HG03039 (cell line): ENCODE data around the gene ARFIP1.
"Not testable (repeated sequence)": the region's sequence is repeated elsewhere in the genome, so short reads cannot be mapped to it uniquely, and the experiment has no call there.

ENCODE experiments used
- ATAC-seq: cut with Tn5 transposase; IDR thresholded peaks from one replicate; pipeline ENCODE4 v1.9.1; 2021; ENCODE audit warnings: mild to moderate bottlenecking, moderate library complexity; ENCODE audit not compliant: unreplicated experiment

The ARFIP1 gene

GRCh38 chr4:152785639-152786615 lies 6.2 kb downstream of the ARFIP1 start:
- ATAC-seq = no peak

DNA sequence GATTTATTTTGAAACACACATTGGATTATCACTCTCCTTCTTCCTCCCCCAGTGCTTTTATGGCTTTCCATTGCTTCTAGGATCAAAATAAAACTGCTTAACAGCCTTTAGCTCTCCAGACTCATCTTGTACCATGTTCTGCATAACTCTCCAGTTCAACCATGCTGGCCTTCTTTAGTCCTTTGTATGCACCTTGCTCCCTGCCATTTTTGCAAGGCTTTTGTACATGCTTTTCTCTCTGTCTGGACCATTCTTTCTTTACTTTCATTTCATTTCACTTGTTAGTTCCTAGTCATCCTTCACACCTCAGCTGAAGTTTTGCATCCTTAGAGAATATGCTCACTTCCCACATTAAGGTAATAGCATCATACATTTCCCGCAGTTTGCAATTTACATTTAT lies 6.9 kb downstream of the ARFIP1 start:
- ATAC-seq = no peak

DNA sequence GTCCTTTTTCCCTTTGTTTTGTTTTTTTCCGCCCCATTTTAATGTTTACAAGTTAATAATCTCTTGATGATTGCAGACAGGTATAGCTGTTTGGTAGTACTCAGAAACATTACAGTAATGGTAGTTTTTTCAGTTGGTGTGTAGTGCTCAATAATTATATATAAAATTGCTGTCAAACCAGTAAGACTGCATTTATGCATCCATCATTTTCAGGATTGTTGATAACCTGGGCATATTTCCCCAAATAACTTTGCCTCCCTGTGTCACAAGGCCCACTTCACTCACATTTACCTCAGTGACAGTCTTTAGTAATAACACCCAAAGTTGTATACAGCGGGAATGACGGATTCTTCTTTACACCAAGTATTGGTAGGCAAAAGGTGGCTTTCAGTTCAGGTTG lies 16.1 kb downstream of the ARFIP1 start:
- ATAC-seq = no peak

GRCh38 chr4:152803541-152803940 lies 23.8 kb downstream of the ARFIP1 start:
- ATAC-seq = no peak

- ATAC-seq = no peak
Observed at GRCh38 chr4:152805071-152805650, 25.4 kb downstream of the ARFIP1 start.

DNA sequence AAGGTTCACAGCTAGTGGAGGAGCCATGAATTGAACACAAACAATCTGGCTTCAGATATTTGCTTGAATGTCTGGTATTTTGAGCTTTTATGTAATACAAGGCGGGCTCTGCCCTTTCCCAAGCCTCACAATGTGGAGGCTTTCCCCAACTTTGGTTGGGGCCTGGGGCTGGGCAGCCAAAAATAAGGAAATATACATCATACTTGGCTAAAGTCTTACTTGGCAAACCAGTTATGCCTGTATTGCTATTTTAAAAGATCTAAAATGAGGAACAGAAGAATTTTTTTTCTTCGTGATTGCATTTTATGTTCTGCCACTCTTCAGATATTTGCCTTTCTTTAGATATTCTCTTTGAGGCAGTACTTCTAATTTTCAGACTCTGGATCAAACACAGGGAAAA lies 26.1 kb downstream of the ARFIP1 start:
- no peak for ATAC-seq

DNA sequence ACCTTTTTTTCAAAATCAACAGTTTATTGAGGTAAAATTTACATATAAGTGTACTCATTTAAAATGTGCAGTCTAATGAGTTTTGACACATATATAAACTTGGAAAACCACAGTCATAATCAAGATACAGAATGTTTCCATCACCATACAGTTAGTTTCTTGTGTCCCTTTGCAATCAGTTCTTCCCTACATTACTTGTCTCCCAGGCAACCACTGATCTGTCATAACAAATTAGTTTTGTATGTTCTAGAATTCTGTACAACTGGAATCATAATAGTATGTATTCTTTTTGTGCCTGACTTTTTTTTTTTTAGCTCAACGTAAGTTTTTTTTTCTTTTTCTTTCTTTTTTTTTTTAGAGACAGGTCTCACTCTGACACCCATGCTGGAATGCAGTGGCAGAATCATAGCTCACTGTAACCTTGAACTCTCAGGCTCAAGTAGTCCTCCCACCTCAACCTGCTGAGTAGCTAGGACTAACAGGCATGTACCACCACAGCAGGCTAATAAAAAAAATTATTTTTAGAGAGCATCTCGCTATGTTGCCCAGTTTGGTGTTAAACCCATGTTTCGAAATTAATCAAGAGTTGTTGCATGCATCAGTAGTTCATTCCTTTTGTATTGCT lies 26.9 kb downstream of the ARFIP1 start:
- ATAC-seq = no peak

DNA sequence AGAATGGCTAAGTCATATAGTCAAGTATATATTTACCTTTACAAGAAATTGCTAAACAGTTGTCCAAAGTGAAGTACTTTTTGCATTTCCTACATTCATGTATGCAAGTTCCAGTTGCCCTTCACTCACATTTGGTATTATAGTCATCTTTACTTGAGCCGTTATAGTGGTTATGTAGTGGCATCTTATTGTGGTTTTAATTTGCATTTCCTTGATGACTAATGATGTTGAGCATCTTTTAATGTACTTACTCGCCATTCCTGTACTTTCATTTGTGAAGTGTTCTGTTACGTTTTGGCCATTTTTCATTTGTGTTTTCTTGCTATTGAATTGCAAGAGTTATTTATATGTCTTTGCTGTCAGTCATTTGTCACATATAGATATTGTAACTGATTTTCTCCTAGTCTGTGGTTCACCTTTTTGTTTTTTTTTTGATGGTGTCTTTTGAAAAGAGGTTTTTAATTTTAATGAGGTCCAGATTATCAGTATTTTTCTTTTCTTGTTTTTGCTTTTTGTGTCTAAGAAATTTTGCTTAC lies 27.6 kb downstream of the ARFIP1 start:
- no peak for ATAC-seq

DNA sequence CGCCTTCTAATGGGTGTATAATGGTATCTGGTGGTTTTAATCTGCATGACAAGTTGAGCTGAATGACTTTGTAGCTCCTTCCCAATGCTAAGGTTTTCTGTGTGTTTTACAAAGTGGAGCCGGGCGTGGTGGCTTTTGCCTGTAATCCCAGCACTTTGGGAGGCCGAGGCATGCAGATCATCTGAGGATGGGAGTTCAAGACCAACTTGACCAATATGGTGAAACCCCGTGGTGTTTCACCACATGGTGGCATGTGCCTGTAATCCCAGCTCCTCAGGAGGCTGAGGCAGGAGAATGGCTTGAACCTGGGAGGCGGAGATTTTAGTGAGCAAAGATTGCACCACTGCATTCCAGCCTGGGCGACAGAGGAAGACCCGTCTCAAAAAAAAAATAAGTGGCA lies 28.9 kb downstream of the ARFIP1 start:
- ATAC-seq = no peak

DNA sequence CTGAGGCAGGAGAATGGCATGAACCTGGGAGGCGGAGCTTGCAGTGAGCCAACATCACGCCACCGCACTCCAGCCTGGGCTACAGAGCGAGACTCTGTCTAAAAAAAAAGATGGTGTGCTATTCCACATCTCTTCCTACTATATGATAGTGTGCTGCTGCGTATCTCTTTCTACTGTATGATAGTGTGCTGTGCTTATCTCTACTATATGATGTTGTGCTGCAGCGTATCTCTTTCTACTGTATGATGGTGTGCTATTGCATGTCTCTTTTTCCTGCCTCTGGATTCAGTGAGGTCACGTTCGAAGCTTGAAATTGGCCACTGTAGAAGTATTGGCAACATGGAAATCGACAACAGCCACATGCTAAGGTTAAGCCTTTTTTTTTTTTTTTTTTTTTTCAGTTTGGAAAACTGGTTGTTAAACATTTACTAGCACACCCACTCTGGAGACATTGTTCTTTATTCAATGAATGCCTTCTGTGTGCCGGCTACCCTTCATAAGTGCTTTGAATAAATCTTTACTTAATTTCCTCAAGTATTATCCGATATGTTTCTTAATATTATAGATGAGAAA lies 31.0 kb downstream of the ARFIP1 start:
- ATAC-seq = no peak

- no peak for ATAC-seq
Observed at GRCh38 chr4:152815078-152815477, 35.3 kb downstream of the ARFIP1 start.

DNA sequence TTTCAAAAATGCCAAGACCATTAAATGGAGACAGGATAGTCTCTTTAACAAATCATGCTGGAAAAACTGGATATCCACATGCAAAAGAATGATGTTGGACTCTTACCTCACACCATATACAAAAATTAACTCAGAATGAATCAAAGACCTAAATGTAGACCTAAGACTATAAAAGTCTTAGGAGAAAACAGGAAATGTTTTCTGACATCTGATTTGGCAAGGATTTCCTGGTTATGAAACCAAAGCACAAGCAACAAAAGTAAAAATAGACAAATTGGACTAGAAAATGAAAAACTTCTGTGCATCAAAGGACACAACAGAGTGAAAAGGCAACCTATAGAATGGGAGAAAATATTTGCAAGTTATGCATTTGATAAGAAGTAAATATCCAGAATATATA lies 37.6 kb downstream of the ARFIP1 start:
- no peak for ATAC-seq

GRCh38 chr4:152819026-152819645 lies 39.4 kb downstream of the ARFIP1 start:
- ATAC-seq = no peak

- no peak for ATAC-seq
Observed at GRCh38 chr4:152820073-152820472, 40.3 kb downstream of the ARFIP1 start.

- no peak for ATAC-seq
Observed at GRCh38 chr4:152822323-152822722, 42.6 kb downstream of the ARFIP1 start.

DNA sequence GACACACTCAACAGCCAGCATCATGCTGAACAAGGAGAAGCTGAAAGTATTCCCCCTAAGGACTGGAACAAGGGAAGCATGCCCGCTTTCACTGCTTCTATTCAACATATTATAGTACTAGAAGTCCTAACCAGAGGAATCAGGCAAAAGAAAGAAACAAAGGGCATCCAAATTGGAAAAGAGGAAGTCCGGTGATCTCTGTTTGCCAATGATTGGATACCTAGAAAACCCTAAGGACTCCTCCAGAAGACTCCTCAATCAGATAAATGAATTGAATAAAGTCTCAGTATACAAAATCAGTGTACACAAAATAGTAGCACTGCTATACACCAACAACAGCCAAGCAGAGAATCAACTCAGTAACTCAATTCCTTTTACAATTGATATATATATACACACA lies 44.8 kb downstream of the ARFIP1 start:
- no peak for ATAC-seq

- no peak for ATAC-seq
Observed at GRCh38 chr4:152825336-152825735, 45.6 kb downstream of the ARFIP1 start.

DNA sequence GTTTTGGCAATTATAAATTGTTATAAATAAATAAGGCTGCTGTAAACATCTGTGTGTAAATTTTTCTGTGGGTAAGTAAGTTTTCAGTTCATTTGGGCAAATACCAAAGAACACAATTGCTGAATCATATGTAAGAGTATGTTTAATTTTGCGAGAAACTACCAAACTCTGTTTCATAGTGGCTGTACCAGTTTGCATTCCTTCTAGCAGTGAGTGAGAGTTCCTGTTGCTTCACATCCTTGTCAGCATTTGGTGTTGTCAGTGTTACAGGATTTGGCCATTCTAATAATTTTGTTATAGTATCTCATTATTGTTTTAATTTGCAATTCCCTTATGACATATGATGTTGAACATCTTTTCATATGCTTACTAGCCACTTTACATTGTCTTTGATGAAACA lies 48.4 kb downstream of the ARFIP1 start:
- no peak for ATAC-seq

GRCh38 chr4:152831416-152831815 lies 51.7 kb downstream of the ARFIP1 start:
- no peak for ATAC-seq

DNA sequence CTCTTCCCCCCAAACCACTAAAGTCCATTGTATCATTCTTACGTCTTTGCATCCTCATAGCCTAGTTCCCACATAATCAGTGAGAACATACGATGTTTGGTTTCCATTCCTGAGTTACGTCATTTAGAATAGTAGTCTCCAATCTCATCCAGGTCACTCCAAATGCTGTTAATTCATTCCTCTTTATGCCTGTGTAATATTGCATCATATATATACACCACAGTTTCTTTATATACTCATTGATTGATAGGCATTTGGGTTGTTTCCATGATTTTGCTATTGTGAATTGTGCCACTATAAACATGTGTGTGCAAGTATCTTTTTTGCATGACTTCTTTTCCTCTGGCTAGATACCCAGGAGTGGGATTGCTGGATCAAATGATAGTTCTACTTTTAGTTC lies 57.2 kb downstream of the ARFIP1 start:
- ATAC-seq = no peak

DNA sequence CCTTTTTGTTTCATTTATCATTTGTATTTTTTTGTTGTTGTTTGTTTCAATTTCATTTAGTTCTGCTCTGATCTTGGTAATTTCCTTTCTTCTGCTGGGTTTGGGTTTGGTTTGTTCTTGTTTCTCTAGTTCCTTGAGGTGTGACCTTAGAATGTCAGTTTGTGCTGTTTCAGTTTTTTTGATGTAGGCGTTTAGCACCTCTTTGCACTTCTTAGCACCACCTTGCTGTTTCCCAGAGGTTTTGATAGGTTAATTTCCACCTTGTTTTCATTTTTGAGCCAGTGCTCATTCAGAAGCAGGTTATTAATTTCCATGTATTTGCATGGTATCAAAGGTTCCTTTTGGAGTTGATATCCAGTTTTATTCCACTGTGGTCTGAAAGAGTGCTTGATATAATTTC lies 60.0 kb downstream of the ARFIP1 start:
- not testable (repeated sequence) for ATAC-seq
